Fibroblast of the conjunctiva (primary cell): ENCODE results near the gene PRPF19.

Experiments used
- DNase-seq: peaks from one replicate; pipeline ENCODE4 v3.0.0-alpha.2; 2010; ENCODE audit warnings: low read depth

The PRPF19 gene

DNA sequence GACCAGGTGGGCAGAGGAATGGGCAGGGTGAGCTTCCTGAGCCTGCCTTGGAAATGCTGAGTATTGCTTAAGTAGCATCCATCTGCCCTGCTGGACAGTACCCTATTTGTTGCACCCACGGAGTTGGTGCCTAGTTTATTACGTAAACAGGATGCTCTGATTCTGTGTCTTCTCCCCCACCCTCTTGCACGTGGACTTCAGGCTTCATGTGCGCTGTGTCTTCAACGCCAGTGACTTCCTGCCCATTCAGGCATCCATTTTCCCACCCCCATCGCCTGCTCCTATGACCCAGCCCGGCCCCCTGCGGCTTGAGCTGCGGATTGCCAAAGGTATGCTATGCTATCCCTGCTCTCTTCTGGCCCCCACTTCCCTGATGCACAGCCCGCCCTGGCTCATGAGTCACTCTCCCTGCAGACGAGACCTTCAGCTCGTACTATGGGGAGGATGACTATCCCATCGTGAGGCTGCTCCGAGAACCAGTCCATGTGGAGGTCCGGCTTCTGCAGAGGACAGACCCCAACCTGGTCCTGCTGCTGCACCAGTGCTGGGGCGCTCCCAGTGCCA is 33.3 kb downstream of the PRPF19 start:
- peak; percentile 67 for DNase-seq

DNA sequence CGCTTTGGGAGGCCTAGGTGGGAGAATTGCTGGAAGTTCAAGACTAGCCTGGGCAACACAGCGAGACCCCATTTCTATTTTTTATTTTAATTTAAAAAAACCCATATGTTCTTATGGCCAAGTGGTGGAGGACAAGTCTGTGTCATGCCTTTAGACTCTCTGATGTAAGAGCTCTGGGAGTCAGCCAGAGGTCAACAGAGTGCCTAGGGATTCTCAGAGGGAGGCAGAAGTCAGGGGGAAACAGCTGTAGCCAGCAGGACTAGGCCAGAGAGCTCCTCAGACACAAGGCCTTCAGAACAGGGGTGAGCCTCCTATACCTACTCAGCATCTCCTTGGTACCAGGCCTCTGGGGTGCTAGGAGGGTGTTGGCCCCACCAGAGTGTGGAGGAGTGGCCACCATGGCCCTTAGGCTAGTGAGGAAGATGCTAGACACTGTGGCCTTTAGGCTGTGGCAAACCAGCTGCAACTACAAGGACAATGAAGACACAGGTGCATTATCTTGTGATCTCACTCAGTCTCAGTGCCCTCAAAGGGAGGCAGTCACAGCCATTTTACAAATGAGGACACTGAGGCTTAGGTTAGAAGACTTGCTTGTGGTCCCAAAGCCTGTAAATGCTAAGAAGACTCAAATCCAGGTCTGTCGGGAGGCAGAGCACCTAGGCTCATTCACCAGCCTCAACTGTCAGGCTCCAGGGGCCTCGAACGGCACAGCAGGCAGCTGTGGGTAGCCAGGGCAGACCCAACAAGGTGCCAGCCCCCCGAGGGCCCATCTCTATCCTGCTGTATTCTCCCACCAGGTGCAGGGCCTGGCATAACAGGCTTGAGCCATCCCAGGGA is 34.0 kb downstream of the PRPF19 start:
- DNase-seq = peak; percentile 65

DNA sequence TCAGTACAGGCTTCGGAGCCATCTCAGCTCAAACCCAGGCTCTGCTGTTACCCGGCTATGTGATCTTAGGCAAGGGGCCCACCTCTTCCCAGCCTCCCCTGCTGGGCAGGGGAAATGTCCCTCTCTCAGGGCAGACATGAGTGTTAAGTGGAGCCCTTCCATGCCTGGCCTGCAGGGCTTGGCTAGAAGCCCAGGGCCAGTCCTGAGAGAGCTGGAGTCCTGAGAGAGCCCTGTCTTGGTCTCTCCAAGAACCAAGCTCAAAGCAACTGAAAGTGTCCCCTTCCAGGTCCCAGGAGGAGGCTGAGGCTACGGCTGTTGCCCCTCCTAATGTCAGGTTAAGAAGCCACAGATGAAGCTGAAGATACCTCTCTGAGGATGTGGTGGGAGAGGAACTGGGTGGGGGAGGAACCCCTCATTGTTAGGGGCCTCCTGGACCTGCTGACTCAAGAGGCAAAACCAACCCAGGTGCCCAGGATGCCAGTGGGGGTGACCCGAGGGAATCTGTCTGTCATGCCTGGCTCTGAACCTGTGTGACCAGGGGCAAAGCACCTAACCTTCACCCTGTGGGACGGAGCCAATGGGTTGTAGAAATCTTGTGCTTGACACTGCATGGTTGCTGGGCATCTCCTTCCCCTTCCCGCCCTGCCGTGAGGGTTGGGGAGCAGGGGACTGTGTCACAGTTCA is 34.9 kb downstream of the PRPF19 start:
- no peak for DNase-seq

DNA sequence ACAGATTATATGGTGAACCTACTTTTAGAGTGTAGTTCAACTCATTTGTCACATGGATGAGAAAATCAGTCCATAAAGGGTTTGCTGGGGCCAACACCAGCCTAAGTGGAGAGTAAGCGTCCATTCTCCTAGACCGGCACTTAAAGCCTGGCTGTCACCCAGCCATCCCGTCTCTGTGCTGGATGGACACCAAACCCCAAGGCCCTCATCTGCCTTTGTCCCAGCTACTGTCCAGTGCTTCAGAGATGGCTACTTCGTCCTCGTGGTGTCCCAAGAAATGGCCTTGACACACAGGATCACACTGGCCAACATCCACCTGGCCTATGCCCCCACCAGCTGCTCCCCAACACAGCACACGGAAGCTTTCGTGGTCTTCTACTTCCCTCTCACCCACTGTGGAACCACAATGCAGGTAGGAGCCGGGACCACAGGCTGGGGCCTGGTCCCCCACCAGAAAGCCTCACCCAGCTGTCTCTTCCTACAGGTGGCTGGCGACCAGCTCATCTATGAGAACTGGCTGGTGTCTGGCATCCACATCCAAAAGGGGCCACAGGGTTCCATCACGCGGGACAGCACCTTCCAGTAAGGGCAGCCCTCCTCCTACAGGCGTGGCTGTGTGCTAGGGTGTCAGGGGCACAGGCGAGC is 35.5 kb downstream of the PRPF19 start:
- DNase-seq = no peak

DNA sequence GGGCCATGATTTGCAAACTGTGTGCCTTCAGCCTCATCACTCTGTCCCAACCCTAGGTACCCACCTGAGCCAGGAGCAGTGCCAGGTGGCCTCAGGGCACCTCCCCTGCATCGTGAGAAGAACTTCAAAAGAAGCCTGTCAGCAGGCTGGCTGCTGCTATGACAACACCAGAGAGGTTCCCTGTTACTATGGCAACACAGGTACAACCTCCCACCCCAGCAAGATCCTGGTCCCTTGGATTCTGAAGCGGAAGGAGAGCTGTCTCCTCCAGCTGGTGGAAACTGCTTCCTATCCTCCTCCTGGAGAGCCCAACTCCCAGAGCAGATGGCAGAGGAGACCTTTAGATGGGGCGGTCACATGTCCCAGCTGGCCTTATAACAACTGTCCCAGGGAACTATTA is 36.1 kb downstream of the PRPF19 start:
- no peak for DNase-seq

DNA sequence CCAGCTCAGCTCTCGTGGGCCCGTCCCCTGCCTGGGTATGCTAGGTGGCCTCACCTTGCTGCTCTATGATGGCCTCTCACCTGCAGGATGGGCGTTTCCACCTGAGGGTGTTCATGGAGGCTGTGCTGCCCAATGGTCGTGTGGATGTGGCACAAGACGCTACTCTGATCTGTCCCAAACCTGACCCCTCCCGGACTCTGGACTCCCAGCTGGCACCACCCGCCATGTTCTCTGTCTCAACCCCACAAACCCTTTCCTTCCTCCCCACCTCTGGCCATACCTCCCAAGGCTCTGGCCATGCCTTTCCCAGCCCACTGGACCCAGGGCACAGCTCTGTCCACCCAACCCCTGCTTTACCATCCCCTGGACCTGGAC is 36.9 kb downstream of the PRPF19 start:
- DNase-seq = no peak

DNA sequence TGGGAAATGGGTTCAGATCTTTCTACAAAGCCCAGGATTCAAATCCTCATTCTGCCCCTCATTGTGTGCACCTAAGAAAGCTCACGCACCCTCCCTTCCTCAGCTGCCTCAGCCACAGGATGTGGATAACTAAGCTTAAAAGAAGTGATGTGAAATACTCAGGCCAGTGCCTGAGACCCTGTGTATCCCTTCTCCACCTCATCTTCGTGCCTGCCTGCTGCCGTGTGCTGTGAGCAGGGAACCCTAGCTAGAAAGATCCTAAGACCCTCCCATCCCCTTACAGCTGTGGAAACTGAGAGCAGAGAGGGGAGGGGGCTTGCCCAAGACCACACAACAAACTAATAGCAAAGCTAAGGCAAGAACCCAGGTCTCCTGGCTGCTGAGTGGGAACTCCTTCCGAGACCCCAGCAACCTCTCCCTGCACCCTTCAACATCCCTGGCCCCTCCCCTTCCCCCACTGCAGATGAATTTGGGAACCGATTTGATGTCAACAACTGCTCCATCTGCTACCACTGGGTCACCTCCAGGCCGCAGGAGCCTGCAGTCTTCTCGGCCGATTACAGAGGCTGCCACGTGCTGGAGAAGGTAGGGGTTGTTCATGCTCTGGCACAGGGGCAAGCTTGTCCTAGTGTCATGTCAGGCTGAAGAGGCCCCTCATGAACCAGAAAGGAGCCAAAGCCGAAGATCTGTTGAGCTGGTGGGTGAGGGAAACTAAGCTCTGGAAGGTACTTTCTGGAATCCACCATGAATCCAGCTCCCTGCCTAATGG is 37.5 kb downstream of the PRPF19 start:
- DNase-seq = no peak

DNA sequence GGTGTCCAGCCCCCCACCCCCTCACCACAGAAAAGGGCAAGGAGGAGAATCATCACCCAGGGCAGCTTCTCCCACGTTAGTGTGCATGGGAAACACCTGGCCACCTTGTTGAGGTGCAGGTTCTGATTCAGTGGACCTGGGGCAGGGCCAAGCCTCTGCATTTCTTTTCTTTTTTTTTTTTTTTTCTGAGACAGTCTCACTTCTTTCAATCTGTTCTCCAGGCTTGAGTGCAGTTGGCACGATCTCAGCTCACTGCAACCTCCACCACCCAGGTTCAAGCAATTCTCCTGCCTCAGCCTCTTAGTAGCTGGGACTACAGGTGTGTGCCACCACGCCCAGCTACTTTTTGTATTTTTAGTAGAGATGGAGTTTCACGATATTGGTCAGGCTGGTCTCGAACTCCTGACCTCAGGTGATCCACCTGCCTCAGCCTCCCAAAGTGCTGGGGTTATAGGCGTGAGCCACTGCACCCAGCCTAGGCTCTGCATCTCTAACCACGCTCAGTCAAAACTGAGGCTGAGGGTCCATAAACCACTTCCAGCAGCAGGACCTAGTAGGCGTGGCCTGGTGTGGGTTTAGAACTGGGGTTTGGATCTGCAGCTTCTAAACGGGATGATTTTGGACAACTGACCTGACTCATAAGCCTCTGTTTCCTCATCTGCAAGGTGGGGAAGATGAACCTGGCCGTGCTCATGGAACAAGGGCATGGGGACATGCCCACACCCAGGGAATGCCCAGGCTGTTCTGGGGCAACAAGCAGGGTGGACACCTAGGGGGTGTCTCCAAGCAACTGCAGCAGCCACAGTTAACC is 38.3 kb downstream of the PRPF19 start:
- DNase-seq = no peak

DNA sequence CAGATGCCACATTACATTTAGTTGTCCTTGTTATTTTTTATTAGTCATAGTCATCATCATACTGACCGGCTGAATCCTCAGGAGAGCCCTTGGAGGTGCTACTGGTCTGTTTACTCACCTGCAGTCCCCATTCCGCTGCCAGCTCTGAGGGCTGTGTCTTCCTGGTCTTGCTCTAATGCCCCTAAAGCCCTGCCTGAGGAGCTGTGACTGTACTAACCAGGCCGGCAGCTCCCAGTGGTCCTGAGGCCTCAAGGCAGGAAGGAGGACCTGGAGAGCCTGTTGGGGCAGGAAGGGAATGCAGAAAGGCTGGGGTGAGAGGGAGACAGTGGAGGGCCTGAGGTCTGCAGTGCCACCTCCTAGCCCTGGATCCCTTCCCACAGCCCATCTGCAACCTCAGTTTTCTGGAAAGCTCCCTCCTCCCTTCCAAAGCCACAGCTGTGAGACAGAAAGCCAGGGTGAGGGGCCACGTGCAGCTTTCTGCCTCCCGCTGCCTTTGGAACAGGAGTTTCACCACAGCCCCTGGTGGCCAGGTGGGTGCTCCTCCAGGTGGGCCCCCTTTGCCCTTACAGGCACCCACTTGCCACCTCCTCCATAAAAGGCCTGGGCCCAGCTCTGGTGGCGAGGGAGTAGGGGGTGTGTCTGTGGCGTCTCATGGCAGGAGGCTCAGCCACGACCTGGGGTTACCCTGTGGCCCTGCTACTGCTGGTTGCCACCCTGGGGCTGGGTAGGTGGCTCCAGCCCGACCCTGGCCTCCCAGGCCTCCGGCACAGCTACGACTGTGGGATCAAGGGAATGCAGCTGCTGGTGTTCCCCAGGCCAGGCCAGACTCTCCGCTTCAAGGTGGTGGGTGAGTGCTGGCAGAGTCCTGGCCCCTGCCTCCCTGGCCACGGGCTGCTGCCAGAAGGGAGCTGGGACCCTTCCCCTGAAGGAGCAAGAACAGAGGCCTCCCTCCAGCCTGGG is 39.2 kb downstream of the PRPF19 start, which contains the start of gene ZP1:
Gene ZP1 (plus strand): TSS at position 632 of the 960 bp plus-strand sequence. CDS start 20 bp downstream, at position 652.
- no peak for DNase-seq

DNA sequence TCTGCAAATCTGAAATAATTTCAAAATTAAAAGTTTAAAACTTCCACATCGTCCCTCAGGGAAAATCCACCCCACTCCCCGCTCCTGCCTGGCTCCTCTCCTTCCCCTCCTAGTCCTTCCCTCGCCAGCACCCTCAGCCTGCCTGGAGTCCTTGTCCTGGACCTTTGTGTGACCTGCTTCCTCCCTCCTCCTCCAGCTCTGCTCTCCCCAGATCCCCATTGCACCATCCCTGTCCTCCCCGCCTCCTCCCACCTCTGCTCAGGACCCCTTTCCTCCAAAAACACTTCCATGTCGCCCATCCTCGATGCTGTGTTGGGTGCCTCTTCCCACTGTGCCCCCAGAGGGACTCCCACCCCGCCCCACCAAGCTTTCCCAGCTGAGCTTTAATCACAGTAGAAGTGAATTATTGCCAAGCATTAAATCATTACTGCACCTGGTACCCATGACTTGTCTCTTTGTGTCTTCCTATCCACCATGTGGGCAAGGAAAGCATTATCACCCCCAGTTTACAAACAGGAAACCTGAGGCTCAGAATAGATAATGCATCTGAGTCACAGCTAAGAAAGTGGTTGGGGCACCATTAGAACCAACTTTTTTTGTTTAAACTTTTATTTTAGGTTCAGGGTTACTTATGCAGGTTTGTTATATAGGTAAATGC is 41.4 kb downstream of the PRPF19 start:
- DNase-seq = no peak

DNA sequence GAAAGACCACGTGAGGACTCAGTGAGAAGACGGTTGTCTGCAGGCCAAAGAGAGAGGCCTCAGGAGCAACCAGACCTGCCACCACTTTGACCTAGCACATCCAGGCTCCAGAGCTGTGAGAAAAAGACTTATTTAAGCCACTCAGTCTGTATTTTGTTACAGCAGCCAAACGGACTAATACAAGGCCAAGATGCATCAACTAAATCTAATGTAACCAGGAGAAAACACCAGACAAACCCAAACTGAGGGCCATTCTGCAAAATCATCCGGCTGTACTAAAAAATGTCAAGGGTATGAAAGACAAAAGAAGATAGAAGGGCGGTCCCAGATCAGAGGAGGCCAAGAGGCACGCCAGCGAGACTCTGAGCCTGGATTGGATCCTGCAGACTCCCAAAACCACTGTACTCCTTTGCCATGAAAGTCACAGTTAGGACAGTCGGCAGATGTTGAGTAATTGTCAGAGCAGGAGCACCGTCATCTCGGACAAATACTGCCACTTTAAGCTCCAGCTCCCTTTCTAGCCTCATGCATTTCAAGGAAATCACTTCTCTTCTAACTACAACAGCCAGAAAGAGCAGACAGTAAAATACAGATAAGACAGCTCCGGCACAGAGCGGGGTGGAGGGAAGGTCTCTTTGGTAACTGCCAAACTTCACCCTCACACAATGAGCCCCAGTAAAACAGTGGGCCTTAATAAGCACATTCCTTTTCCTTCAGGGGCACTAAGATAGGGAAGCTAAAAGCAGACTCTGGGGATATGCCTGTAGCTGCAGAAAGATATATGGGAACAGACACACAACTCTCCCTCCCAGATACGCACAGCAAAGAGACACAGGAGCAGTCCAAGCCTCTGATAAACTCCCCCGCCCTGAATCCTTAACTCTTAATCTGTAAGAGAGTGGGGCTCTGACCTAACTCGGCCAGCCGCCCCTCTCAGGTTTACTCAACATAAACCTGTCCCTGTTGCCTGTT is 42.5 kb downstream of the PRPF19 start:
- DNase-seq = no peak

DNA sequence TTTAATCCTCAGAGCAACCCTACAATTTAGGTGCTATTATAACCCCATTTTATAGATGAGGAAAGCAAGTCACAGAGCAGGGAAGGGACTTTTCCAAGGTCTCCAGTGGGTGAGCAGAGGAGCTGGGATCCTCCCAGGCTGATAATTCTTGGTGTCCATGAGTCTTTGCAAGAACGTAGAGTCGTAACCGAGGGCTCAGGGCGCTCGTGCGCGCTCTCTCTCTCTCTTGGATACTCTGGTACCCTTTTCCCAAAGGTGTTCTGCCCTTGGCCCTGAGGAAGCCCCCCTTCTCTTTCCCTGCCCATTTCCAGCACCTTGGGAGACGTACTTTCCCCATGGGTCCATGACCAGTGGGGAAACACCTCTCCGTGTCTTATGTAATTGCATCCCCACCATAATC is 44.2 kb downstream of the PRPF19 start:
- DNase-seq = no peak

DNA sequence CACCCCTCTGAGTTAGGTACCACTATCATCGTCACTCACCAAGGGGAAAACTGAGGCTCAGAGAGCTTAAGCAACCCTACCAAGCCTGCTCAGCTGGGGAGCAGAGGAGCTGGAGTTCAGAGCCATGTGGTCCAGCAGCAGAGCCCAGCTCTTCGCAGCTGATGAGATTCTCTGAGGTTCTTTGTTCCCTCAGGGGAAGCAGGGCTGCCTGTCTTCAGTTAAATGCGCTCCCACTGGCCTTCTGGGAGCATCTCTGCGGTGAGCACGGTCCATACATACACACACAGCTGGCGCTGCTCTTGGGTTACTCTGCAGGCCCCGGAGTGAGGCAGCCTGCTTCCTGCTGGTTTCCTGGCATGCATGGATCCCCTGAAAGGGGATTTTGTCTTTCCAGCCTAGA is 45.4 kb downstream of the PRPF19 start:
- DNase-seq = no peak

DNA sequence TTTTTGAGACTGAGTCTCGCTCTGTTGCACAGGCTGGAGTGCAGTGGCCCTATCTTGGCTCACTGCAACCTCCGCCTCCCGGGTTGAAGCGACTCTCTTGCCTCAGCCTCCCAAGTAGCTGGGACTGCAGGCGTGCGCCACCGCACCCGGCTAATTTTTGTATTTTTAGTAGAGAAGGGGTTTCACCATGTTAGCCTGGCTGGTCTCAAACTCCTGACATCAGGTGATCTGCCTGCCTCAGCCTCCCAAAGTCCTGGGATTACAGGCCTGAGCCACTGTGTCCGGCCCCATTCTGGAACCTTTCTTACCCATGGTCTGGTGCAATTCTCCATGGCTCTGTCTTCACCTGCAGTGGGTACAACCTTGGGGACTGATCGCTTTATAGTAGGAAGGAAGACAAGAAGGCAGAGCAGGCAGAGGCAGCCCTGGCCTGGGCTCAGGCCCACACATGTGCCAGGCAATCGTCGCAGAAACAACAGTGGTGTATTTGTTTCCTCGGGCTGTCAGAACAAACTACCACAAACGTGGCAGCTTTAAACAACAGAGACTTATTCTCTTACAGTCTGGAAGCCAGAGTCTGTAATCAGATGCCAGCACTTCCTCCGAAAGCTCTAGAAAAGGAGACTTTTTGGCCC is 46.7 kb downstream of the PRPF19 start:
- no peak for DNase-seq

DNA sequence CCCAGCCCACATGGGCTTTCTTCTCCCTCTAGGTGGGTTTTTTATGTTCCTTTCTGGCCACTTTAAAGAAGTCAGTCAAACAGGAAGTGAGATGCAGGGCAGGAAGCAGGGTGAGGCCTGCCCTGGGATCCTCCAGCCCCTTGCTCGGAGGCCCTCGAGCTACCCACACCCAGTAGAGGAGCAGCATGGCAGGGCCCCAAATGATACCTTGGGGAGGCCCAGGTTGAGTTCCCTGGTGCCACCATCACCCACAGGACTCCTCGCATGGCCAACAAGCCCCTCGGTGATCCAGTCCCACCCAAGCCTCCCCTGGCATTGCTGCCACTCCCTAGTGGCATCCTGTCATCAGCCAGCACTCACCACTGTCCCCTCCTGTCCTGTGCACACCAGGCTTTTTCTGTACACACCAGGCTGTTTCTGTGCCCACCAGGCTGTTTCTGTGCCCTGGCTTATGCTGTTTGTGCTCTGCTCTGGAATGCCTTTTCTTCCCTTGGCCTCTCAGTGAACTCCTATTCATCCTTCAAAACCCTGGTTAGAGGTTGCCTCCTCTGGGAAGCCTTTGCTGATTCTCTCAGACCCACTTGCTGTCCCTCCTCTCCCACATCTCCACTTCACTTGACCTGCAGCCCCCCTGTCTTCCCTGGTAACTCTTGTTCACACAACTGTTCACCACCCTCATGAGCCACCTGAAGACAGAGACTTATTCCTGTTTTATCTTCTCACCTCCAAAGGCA is 47.5 kb downstream of the PRPF19 start:
- DNase-seq = no peak

DNA sequence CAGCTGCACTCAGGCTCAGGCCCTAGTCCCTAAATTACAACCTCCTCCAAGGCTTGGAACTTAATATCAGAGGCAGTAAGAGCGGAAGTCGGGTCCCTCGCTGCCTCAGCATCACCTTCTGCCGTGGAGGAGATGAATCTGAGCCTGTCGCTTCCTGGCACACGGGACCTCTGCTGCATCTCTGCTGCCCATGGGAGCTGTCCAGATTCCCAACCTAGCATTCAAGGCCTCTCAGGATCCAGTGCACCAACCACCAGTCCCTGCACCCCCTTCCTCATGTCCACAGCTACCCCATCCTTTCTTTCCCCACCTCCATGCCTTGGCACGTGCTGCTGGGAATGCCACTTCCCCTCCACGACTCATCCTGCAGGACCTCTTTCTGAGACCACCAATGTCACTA is 48.1 kb downstream of the PRPF19 start:
- DNase-seq = no peak
